Sigmoid colon (tissue), 3 donors: ENCODE data around the gene SPTBN4.
"Not testable (repeated sequence)": the region's sequence is repeated elsewhere in the genome, so short reads cannot be mapped to it uniquely, and the experiment has no call there.

Experiments used
- CTCF ChIP-seq, 4 experiments: fragments of 450-650 bp in 3 of 4; fragments of 200-600 bp in 1 of 4; IDR thresholded peaks; one replicate each; pipeline ENCODE4 v1.5.1; 2016 to 2019; ENCODE audit warnings: antibody characterized with exemption in 4 of 4, mild to moderate bottlenecking in 3 of 4, moderate library complexity in 2 of 4
- POLR2A ChIP-seq, 2 donors: fragments of 450-650 bp; IDR thresholded peaks; one replicate each; pipeline ENCODE4 v1.6.1; 2016; ENCODE audit warnings: antibody characterized with exemption in 2 of 2, mild to moderate bottlenecking in 2 of 2, moderate library complexity in 2 of 2

DNA sequence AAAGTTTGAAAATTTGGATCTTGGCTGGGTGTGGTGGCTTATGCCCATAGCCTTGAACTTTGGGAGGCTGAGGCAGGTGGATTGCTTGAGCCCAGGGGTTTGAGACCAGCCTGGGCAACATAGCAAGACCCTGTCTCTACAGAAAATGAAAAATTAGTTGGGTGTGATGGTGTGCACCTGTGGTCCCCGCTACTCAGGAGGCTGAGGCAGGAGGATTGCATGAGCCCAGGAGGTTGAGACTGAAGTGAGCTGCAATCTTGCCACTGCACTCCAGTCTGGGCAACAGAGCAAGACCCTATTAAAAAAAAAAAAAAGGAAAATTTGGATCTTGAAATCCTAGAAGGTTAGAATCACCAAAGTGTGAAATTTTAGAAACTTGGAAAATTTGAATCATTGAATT, 97.7 kb downstream of the SPTBN4 start:
- TF ChIP-seq POLR2A, CTCF (IDR thresholded peaks at IDR 0.05): not testable (repeated sequence)
